ENCODE data around the gene ST6GAL1.

- TF ChIP-seq FOXP2 (optimal IDR thresholded peaks at IDR 0.05; ENCODE audit: borderline replicate concordance, extremely low read depth, extremely low read length, insufficient read depth) (no peak), TAF1 (IDR thresholded peaks at IDR 0.05; ENCODE audit: borderline replicate concordance, insufficient read depth, low read length) (no peak)
Measured at GRCh38 chr3:186902154-186902553, 28.2 kb upstream of the ST6GAL1 start.

Data from PFSK-1 (cell line).